PFSK-1 (cell line): Measurements from ENCODE around the gene GDAP1L1.

Experiments
- FOXP2 ChIP-seq: optimal IDR thresholded peaks from 2 replicates; pipeline ENCODE3; 2011; ENCODE audit warnings: borderline replicate concordance, control low read depth, inconsistent platforms; ENCODE audit not compliant: insufficient read depth; ENCODE audit errors: extremely low read length, extremely low read depth
- POLR2AphosphoS5 ChIP-seq: IDR thresholded peaks from 2 replicates; pipeline ENCODE4 v1.6.1; 2012; ENCODE audit warnings: low read depth, mild to moderate bottlenecking, control low read depth, low read length, moderate library complexity
- REST ChIP-seq, 2 experiments: IDR thresholded peaks; 2 replicates each; pipeline versions ENCODE4 v1.6.1 to v1.8.0; 2011 to 2012; ENCODE audit warnings: low read depth in 2 of 2, low read length in 2 of 2, control low read depth in 1 of 2, inconsistent platforms in 1 of 2, mild to moderate bottlenecking in 1 of 2, moderate library complexity in 1 of 2; ENCODE audit not compliant: insufficient read depth in 1 of 2
- SIN3A ChIP-seq: IDR thresholded peaks from 2 replicates; pipeline ENCODE4 v1.6.1; 2012; ENCODE audit warnings: mild to moderate bottlenecking, low read length, moderate library complexity, borderline replicate concordance; ENCODE audit not compliant: insufficient read depth
- TAF1 ChIP-seq: IDR thresholded peaks from 2 replicates; pipeline ENCODE4 v1.6.1; 2012; ENCODE audit warnings: low read length, control low read depth, borderline replicate concordance; ENCODE audit not compliant: insufficient read depth

GDAP1L1 gene

DNA sequence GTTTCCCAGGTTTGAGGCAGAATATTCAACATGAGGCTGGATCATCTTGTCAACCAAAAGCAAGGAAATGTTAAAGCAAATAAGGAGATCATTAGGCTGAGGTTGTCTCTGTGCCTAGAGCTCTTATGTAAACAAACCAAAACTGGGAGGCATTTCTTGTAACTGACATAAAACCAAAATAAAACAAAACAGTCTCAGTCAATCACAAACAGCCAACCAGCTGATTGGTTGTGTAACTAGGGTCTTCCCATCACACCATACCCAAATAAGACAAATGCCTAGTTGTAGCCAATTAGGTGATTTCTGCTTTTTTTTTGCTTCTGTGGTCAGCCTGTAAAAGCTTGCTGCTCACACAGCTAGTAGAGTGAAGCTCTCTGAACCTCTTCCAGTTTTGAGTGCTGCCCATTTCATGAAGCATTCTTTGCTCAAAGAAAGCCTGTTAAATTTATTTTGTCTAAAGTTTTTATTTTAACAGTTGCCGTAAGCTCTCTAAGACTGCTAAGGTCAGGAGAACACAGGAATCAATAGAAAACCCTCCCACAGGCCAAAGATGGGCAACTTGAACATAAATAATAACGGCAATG, 72.8 kb downstream of the GDAP1L1 start:
- TF ChIP-seq TAF1 (no peak), SIN3A (no peak), FOXP2 (no peak), REST (IDR thresholded peaks at IDR 0.05; ENCODE audit: insufficient read depth in 1 of 2, low read depth in 2 of 2, low read length in 2 of 2) (no peak), POLR2AphosphoS5 (no peak)

- no peak for TF ChIP-seq REST (IDR thresholded peaks at IDR 0.05; ENCODE audit: insufficient read depth in 1 of 2, low read depth in 2 of 2, low read length in 2 of 2)
- no peak for TF ChIP-seq SIN3A
- TF ChIP-seq TAF1, result no peak
- no peak for TF ChIP-seq POLR2AphosphoS5
- no peak for TF ChIP-seq FOXP2
Observed at GRCh38 chr20:44324343-44324742, 77.2 kb downstream of the GDAP1L1 start.

- no peak for TF ChIP-seq REST (IDR thresholded peaks at IDR 0.05; ENCODE audit: insufficient read depth in 1 of 2, low read depth in 2 of 2, low read length in 2 of 2)
- no peak for TF ChIP-seq TAF1
- TF ChIP-seq POLR2AphosphoS5, result no peak
- no peak for TF ChIP-seq SIN3A
- no peak for TF ChIP-seq FOXP2
Observed at GRCh38 chr20:44326391-44327159, 79.5 kb downstream of the GDAP1L1 start.

DNA sequence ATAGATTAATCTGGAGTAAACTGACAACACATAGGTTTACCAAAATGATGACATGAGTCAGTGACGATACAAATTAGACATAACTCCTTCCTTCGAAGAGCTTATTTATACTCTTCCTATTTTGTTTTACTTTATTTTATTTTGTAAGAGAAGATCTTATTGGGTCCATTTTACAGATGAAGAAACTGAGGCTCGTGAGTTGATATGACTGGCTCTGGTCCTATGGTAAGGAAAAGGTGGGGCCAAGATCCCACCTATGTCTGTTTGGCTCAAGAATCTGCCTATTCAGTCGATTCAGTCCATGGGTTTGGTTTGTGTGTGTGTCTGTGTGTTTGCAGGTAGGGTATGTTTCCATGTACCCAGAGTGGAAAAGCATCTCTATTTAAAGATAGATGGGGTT, 81.3 kb downstream of the GDAP1L1 start:
- TF ChIP-seq POLR2AphosphoS5 (no peak), FOXP2 (no peak), REST (IDR thresholded peaks at IDR 0.05; ENCODE audit: insufficient read depth in 1 of 2, low read depth in 2 of 2, low read length in 2 of 2) (no peak), TAF1 (no peak), SIN3A (no peak)
